GM10248 (cell line): ENCODE results near the gene PIGR.

ENCODE experiments used
- CTCF ChIA-PET: fragments of 300-600 bp; sonication (Branson Sonifier 250); formaldehyde crosslinking; extraction: SDS; loops from one replicate; lab custom pipeline; 2021; ENCODE audit warnings: antibody characterized with exemption; lab: Yijun Ruan, JAX
- POLR2A ChIA-PET: fragments of 350-650 bp; sonication (Branson Sonifier 250); formaldehyde crosslinking; extraction: SDS; loops from one replicate; lab custom pipeline; 2020; ENCODE audit warnings: antibody characterized with exemption; lab: Yijun Ruan, JAX
- DNase-seq: peaks from one replicate; pipeline ENCODE4 v3.0.0; 2012; ENCODE audit errors: extremely low spot score
- CTCF ChIP-seq: IDR thresholded peaks from 2 replicates; pipeline ENCODE4 v1.5.1; 2012; ENCODE audit warnings: mild to moderate bottlenecking, low read depth; ENCODE audit errors: extremely low read depth, missing control alignments, control extremely low read depth

The PIGR gene

DNA sequence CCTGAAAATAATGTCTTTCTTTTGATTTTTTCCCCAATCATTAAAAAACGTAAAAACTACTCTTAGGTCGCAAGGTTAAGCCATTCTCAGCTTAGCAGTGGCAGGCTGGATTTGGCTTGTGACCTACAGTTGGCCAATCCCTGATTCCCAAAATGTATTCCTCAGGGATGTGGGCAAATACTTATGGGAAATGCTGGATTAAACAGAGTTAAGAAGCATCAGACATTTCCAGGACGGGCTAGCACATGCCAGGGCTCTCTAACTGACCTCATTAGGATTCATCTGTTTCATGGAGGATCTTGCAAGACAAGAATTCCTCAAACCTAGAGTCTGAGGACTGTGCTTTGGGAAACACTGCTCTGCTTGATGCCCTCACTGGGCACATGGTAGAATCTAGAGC lies 50.0 kb downstream of the PIGR start:
- DNase-seq = no peak
- POLR2A ChIA-PET = no interaction called here
- CTCF ChIA-PET = interaction anchor here (0.9 to 13.1 kb wide), 5 partner anchors 12 to 86 kb away, joined by 3 to 94 read pairs (median 8); partner anchors contain the start of gene IL20
- no peak for TF ChIP-seq CTCF

DNA sequence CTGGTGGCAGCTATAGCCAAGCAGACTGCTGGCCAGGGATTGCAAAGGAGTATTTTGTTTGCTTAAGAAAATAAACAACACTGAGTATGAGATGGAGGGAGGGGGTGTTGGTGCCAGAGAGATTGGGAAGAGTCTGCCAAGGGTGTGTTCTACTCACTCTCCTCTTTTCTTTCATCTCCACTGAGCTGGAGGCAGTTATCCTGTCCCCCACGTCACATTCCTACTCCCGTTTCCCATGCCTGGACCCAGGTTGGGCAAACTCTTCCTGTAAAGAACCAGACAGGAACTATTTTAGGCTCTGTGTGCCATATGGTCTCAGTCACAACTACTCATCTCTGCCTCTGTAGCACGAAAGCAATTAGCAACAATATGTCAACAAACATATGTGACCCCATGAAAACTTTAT lies 50.4 kb downstream of the PIGR start:
- ChIA-PET POLR2A (no interaction called here), CTCF (interaction anchor here (1.0 to 13.1 kb wide), 5 partner anchors 11 to 87 kb away, joined by 3 to 94 read pairs (median 8); partner anchors contain the start of gene IL20)
- TF ChIP-seq CTCF = no peak
- no peak for DNase-seq

DNA sequence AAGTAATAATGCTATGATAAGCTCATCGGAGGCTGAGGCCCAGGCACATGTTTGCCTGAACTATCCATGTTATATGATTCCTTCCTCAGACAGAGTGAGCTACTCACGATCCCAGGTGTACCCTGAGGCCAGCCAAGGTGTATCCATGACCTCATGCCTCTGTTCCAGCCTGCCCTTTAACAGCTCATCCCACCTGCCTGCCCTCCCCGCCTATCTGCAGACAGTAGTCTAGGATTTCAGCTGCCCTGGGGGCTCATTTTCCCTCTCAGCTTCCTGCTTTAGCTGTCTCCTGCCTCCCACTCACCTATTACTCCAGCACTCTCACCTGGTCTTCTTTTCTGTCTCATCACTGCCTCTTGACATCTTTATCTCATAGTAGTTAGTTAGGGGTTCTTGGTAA lies 50.9 kb downstream of the PIGR start:
- POLR2A ChIA-PET = interaction anchor here (0.7 kb wide), 1 partner anchor 312 kb away, joined by 3 read pairs; no protein-coding TSS in a partner anchor
- DNase-seq = no peak
- CTCF ChIA-PET = interaction anchor here (1.0 to 13.1 kb wide), 7 partner anchors 11 to 174 kb away, joined by 3 to 94 read pairs (median 4); partner anchors contain the start of genes FCAMR and IL20

GRCh38 chr1:206893380-206893779 lies 52.9 kb downstream of the PIGR start:
- no peak for TF ChIP-seq CTCF
- POLR2A ChIA-PET = no interaction called here
- DNase-seq = no peak
- CTCF ChIA-PET = interaction anchor here (0.9 to 13.1 kb wide), 7 partner anchors 9 to 89 kb away, joined by 3 to 94 read pairs (median 5); partner anchors contain the start of gene IL20

More for the DNA sequence above, 50.9 kb downstream of the PIGR start:
- TF ChIP-seq CTCF = no peak

DNA sequence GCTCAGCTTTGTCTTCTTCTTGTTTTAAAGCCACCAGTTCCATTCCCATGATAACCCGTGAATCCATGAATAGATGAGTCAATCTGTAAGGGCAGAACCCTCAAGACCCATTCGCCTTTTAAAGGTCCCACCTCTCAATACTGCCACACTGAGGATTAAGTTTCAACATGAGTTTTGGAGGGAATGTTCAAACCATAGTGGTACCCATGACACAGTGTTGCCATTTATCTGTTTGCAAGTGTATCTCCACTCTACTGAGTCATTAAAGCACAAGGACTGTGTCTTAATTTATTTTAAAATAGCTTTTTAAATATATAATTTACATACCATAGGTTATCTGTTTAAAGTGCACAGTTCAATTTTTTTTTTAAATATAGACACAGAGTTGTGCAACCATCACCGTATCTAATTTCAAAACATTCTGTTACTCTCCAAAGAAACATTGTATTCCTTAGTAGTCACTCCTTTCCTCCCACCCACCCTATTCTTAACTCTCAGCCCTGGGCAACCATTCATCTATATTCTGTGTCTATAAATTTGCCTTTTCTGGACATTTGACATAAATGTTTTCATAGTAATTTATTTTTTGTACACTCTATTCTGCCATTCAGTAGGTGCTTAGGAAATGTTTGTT lies 53.8 kb downstream of the PIGR start:
- CTCF ChIA-PET = interaction anchor here (0.9 to 13.1 kb wide), 6 partner anchors 8 to 61 kb away, joined by 3 to 94 read pairs (median 5); partner anchors contain the start of gene IL20
- no peak for DNase-seq
- TF ChIP-seq CTCF = no peak
- POLR2A ChIA-PET = no interaction called here

DNA sequence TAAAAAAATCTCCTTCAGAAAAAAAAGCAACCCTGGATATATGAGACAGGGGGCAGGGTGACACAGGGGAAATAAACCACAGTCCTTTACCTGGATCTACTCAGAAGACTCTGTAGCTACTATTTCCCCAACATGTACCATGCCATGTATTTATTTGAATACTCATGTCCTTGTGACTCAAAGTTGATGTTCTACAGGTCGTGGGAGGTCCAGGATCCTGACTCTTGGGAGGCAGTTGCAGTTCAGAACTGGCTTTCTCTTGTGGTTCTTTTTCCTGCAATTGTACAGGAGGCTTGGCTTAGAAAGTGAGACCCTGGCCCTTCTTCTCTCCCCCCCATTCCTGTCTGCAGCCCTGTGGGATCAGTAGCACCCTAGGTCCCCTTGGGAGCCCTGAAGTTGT lies 54.9 kb downstream of the PIGR start:
- no peak for DNase-seq
- CTCF ChIA-PET = interaction anchor here (1.5 to 3.8 kb wide), 3 partner anchors 10 to 26 kb away, joined by 5 to 14 read pairs (median 7); partner anchors contain the start of gene IL20
- no peak for TF ChIP-seq CTCF
- POLR2A ChIA-PET = no interaction called here
